ENCODE results near the gene ZCCHC14. TPM values are rescaled to one million over a fixed set of nuclear protein-coding genes. Genes with fewer than 3 reads are reported as not detected.
A peak's percentile ranks its signal among the peaks of the same experiment; 100 is the strongest.

The ZCCHC14 gene
- total and polyA plus RNA-seq, 2 of the 13 experiments (the other 11 are each of a cell fraction or from before 2014, with no cell fraction given): 12.4 to 12.5 TPM

DNA sequence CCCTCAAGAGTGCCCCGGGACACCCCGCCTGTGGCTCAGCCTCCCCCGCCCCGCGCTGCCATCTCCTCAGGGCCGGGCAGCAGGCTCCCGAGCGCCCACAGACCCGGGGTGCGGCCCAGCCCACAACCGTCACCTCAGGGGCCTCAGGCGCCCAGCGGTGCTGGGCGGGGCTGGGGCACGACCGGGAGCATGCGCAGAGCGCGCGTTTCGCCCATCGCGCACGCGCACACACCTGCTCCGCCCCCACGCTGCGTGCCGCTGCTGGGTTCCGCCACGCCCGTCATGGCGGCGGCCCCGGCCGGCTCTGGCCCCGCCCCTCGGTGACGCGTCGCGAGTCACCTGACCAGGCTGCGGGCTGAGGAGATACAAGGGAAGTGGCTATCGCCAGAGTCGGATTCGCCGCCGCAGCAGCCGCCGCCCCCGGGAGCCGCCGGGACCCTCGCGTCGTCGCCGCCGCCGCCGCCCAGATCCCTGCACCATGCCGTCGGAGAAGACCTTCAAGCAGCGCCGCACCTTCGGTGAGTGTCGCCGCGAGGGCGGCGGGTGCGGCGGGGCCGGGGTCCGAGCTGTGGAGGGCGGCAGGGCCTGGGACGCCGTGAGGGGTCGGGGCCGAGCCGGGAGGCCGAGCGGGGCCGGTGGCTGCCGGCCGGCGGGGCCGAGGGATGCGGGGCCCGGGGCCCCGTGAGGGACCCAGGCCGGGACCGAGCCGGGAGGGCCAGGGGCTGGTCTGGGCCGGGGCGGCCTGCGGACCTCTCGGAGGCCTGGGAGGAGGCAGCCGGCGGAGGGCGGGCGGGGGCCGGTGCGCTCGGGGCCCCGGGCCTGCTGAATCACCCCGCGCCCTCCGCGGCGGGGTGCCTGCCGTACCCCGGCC lies 100.6 kb downstream of the ZCCHC14 start, which contains the start of gene MAP1LC3B (continued):
- no peak for TF ChIP-seq ZUFSP (CRISPR knock-in tag; IDR thresholded peaks at IDR 0.05; ENCODE audit: borderline replicate concordance)
- TF ChIP-seq ZFP1 (CRISPR knock-in tag; IDR thresholded peaks at IDR 0.05): no peak
- TF ChIP-seq ZMYM2 (CRISPR knock-in tag; IDR thresholded peaks at IDR 0.05): no peak
- no peak for TF ChIP-seq ZNF512B (CRISPR knock-in tag; IDR thresholded peaks at IDR 0.05; ENCODE audit: borderline replicate concordance)
- TF ChIP-seq FLYWCH1 (CRISPR knock-in tag; IDR thresholded peaks at IDR 0.05): 0 out of 2 replicates have a peak, but pooled peaks have one; percentile 34
- TF ChIP-seq NFE2L1 (CRISPR knock-in tag; IDR thresholded peaks at IDR 0.05; ENCODE audit: borderline replicate concordance): no peak
- peak; percentile 47; the same call in 1 of the 2 replicates for TF ChIP-seq ZNF605 (CRISPR knock-in tag; IDR thresholded peaks at IDR 0.05)
- TF ChIP-seq MBNL3 (CRISPR knock-in tag; conservative IDR thresholded peaks at IDR 0.05): no peak
- no peak for TF ChIP-seq HNRNPLL (IDR thresholded peaks at IDR 0.05; ENCODE audit: low read depth, low read length, poor library complexity, severe bottlenecking)
- TF ChIP-seq GTF3A (CRISPR knock-in tag; conservative IDR thresholded peaks at IDR 0.05): no peak
- no peak for TF ChIP-seq ZNF572 (CRISPR knock-in tag; IDR thresholded peaks at IDR 0.05)
- TF ChIP-seq ZNF367 (CRISPR knock-in tag; IDR thresholded peaks at IDR 0.05; ENCODE audit: borderline replicate concordance): no peak; the same call in 1 of the 2 replicates
- TF ChIP-seq ZNF660 (CRISPR knock-in tag; IDR thresholded peaks at IDR 0.05; ENCODE audit: borderline replicate concordance, low read depth): no peak
- TF ChIP-seq SETDB1 (CRISPR knock-in tag; IDR thresholded peaks at IDR 0.05; ENCODE audit: borderline replicate concordance): no peak
- TF ChIP-seq TSC22D2 (CRISPR knock-in tag; IDR thresholded peaks at IDR 0.05; ENCODE audit: borderline replicate concordance): peak; percentile 97
- TF ChIP-seq MXD4 (CRISPR knock-in tag; IDR thresholded peaks at IDR 0.05): peak; percentile 95
- peak; percentile 99 for TF ChIP-seq ZNF451 (CRISPR knock-in tag; IDR thresholded peaks at IDR 0.05)
- TF ChIP-seq, protein P1, sequence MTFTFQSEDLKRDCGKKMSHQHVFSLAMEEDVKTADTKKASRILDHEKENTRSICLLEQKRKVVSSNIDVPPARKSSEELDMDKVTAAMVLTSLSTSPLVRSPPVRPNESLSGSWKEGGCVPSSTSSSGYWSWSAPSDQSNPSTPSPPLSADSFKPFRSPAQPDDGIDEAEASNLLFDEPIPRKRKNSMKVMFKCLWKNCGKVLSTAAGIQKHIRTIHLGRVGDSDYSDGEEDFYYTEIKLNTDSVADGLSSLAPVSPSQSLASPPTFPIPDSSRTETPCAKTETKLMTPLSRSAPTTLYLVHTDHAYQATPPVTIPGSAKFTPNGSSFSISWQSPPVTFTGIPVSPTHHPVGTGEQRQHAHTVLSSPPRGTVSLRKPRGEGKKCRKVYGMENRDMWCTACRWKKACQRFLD (CRISPR knock-in tag; IDR thresholded peaks at IDR 0.05; ENCODE audit: borderline replicate concordance): no peak
- TF ChIP-seq ZNF251 (CRISPR knock-in tag; IDR thresholded peaks at IDR 0.05): no peak
- TF ChIP-seq RFXAP (CRISPR knock-in tag; IDR thresholded peaks at IDR 0.05; ENCODE audit: borderline replicate concordance): peak; percentile 90
- TF ChIP-seq BHLHE40 (IDR thresholded peaks at IDR 0.05; ENCODE audit: low read length): peak; percentile 94
- TF ChIP-seq ZNF672 (CRISPR knock-in tag; IDR thresholded peaks at IDR 0.05): 0 out of 2 replicates have a peak, but pooled peaks have one; percentile 64
- TF ChIP-seq SIN3A (IDR thresholded peaks at IDR 0.05; ENCODE audit: borderline replicate concordance, low read depth, low read length): peak; percentile 87
- peak; percentile 72 for TF ChIP-seq ZNF670 (CRISPR knock-in tag; IDR thresholded peaks at IDR 0.05; ENCODE audit: borderline replicate concordance)
- TF ChIP-seq ARID2 (CRISPR knock-in tag; IDR thresholded peaks at IDR 0.05; ENCODE audit: borderline replicate concordance): no peak

Measured in HepG2 (cell line).